ENCODE results near the gene CDC14A. TPM values are rescaled to one million over a fixed set of nuclear protein-coding genes. Genes with fewer than 3 reads are reported as not detected.

CDC14A gene
- polyA plus RNA-seq, 1 of the 3 experiments (the other 2 are of a cell fraction), result 2.2 TPM

GRCh38 chr1:100476735-100477290, 124.5 kb downstream of the CDC14A start (continued):
- no peak for TF ChIP-seq RFX5 (IDR thresholded peaks at IDR 0.05; ENCODE audit: low read length)

- Histone ChIP-seq H3K4me2 (no peak overlapping the region), H3F3A (replicated peaks; ENCODE audit: insufficient read depth) (no peaks in the 10 kb centered on the region), H4K20me1 (ENCODE audit: insufficient read depth) (no peaks in the 10 kb centered on the region), H3K4me3 (ENCODE audit: low read depth in 2 of 2, low read length in 1 of 2) (no peak overlapping the region), H3K9me2 (no peaks in the 10 kb centered on the region), H2AFZ (ENCODE audit: low read depth) (no peak overlapping the region), H3K27me3 (ENCODE audit: insufficient read depth) (no peaks in the 10 kb centered on the region), H3K79me2 (ENCODE audit: insufficient read depth) (no peaks in the 10 kb centered on the region), H3K36me3 (replicated peaks in 1 of 2; ENCODE audit: control insufficient read depth in 1 of 2, insufficient read depth in 2 of 2, low read length in 1 of 2) (peaks cover 3 to 9% of the 10 kb centered on the region in 2 experiments), H3K27ac (ENCODE audit: low read depth in 2 of 2, low read length in 1 of 2) (no peak overlapping the region), H3K9me3 (no peaks in the 10 kb centered on the region), H3K4me1 (ENCODE audit: control insufficient read depth in 1 of 2, insufficient read depth in 2 of 2, low read depth in 1 of 2, low read length in 1 of 2) (peaks cover 0 to 7% of the 10 kb centered on the region in 2 experiments; a peak in 1 of 4 replicates), H3K9ac (no peak overlapping the region)
- 94% methylated on average over 1 of the region's 1 CpG for WGBS (ENCODE audit: low lambda C conversion rate)
- POLR2A ChIA-PET, result no interaction called here
- TF ChIP-seq MXI1 (IDR thresholded peaks at IDR 0.05; ENCODE audit: low read depth, low read length) (no peak), RXRA (IDR thresholded peaks at IDR 0.05; ENCODE audit: borderline replicate concordance, low read depth) (no peak), TCF12 (IDR thresholded peaks at IDR 0.05) (no peak), GATA2 (CRISPR knock-in tag; IDR thresholded peaks at IDR 0.05) (no peak), FOSL2 (IDR thresholded peaks at IDR 0.05; ENCODE audit: borderline replicate concordance, low read depth) (no peak), EZH2phosphoT487 (IDR thresholded peaks at IDR 0.05; ENCODE audit: borderline replicate concordance, low read depth) (no peak), NFIC (IDR thresholded peaks at IDR 0.05; ENCODE audit: borderline replicate concordance) (no peak), FOXM1 (IDR thresholded peaks at IDR 0.05; ENCODE audit: low read depth) (no peak), RFX5 (IDR thresholded peaks at IDR 0.05; ENCODE audit: low read length) (no peak), MAX (IDR thresholded peaks at IDR 0.05; ENCODE audit: low read depth) (no peak), JUND (IDR thresholded peaks at IDR 0.05) (no peak), NRF1 (IDR thresholded peaks at IDR 0.05; ENCODE audit: low read depth, low read length) (no peak)
- TF ChIP-seq, protein P1, sequence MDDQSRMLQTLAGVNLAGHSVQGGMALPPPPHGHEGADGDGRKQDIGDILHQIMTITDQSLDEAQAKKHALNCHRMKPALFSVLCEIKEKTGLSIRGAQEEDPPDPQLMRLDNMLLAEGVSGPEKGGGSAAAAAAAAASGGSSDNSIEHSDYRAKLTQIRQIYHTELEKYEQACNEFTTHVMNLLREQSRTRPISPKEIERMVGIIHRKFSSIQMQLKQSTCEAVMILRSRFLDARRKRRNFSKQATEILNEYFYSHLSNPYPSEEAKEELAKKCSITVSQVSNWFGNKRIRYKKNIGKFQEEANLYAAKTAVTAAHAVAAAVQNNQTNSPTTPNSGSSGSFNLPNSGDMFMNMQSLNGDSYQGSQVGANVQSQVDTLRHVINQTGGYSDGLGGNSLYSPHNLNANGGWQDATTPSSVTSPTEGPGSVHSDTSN (IDR thresholded peaks at IDR 0.05), result no peak
- TF ChIP-seq, protein P2, sequence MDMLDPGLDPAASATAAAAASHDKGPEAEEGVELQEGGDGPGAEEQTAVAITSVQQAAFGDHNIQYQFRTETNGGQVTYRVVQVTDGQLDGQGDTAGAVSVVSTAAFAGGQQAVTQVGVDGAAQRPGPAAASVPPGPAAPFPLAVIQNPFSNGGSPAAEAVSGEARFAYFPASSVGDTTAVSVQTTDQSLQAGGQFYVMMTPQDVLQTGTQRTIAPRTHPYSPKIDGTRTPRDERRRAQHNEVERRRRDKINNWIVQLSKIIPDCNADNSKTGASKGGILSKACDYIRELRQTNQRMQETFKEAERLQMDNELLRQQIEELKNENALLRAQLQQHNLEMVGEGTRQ (IDR thresholded peaks at IDR 0.05; ENCODE audit: borderline replicate concordance, low read depth, low read length), result no peak
- CTCF ChIA-PET, result interaction anchor here (1.2 to 2.2 kb wide), 4 partner anchors 11 to 23 kb away, joined by 3 to 12 read pairs (median 4); no protein-coding TSS in a partner anchor
- DNase-seq, result no peak
Measured at GRCh38 chr1:100478816-100479215, 126.5 kb downstream of the CDC14A start.

All from SK-N-SH (cell line).